ENCODE results near the gene MPHOSPH6.

DNA sequence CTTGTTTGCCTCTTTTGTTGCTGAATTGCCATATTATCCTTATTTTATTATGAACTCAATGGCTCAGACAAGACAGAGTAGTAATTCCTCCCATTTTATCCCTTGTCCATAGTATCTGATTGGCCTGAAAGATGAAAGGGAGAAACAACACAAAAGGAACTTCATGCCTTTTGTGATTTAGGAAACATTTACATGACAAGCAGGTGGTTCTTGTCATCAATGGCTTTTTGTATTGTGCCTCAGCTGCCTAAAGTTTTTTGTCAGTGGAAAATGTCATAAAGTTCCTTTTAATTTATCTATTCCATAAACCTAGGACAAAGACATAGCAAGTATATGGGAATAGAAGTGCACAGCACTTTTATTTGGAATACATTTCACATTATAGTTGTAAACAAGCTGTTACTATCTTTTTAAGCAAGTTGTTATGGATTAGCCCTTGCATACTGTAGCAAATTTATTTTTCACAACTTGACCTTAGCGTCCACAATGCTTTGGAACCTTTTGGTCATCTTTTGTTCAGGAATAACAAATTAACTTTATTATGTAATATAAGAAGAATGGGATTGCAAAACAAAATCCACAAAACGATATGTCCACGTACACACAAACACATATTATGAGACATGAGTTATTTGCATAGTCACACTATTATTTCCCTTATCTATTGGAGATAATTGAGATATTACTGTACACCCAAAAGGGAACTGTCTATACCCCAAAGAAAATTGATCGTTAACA is 12.4 kb upstream of the MPHOSPH6 start:
- TF ChIP-seq, protein P1, sequence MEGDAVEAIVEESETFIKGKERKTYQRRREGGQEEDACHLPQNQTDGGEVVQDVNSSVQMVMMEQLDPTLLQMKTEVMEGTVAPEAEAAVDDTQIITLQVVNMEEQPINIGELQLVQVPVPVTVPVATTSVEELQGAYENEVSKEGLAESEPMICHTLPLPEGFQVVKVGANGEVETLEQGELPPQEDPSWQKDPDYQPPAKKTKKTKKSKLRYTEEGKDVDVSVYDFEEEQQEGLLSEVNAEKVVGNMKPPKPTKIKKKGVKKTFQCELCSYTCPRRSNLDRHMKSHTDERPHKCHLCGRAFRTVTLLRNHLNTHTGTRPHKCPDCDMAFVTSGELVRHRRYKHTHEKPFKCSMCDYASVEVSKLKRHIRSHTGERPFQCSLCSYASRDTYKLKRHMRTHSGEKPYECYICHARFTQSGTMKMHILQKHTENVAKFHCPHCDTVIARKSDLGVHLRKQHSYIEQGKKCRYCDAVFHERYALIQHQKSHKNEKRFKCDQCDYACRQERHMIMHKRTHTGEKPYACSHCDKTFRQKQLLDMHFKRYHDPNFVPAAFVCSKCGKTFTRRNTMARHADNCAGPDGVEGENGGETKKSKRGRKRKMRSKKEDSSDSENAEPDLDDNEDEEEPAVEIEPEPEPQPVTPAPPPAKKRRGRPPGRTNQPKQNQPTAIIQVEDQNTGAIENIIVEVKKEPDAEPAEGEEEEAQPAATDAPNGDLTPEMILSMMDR (IDR thresholded peaks at IDR 0.05), result no peak
- no peak for TF ChIP-seq POLR2A (IDR thresholded peaks at IDR 0.05)
